ENCODE results near the gene PEX6. TPM values are rescaled to one million over a fixed set of nuclear protein-coding genes. Genes with fewer than 3 reads are reported as not detected.
A peak's percentile ranks its signal among the peaks of the same experiment; 100 is the strongest.
"Not testable (repeated sequence)": the region's sequence is repeated elsewhere in the genome, so short reads cannot be mapped to it uniquely, and the experiment has no call there.

The PEX6 gene
- total RNA-seq, 2 donors from 2014 or later = 15.0 to 25.6 TPM

- no peak for ATAC-seq
- no peak for DNase-seq
- intact Hi-C loops (cut with DNase I) = no loop called here
Observed at GRCh38 chr6:42969934-42970333, 9.0 kb downstream of the PEX6 start.

GRCh38 chr6:42969431-42969830 lies 9.6 kb downstream of the PEX6 start:
- no peak for ATAC-seq
- intact Hi-C loops (cut with DNase I) = no loop called here
- no peak for DNase-seq

GRCh38 chr6:42968783-42969182 lies 10.2 kb downstream of the PEX6 start:
- DNase-seq (no peak), ATAC-seq (no peak)
- intact Hi-C loops (cut with DNase I) = no loop called here

GRCh38 chr6:42968126-42968701 lies 10.8 kb downstream of the PEX6 start:
- intact Hi-C loops (cut with DNase I) = no loop called here
- no peak for DNase-seq
- no peak for ATAC-seq

GRCh38 chr6:42967228-42967627 lies 11.8 kb downstream of the PEX6 start:
- DNase-seq = no peak
- intact Hi-C loops (cut with DNase I) = no loop called here
- no peak for ATAC-seq

GRCh38 chr6:42966571-42966970 lies 12.4 kb downstream of the PEX6 start:
- DNase-seq = no peak
- ATAC-seq = no peak
- intact Hi-C loops (cut with DNase I) = no loop called here

GRCh38 chr6:42963855-42964605 lies 15.0 kb downstream of the PEX6 start:
- intact Hi-C loops (cut with DNase I) = no loop called here
- ATAC-seq (no peak), DNase-seq (no peak)

GRCh38 chr6:42963179-42963854 lies 15.7 kb downstream of the PEX6 start:
- intact Hi-C loops (cut with DNase I) = no loop called here
- no peak for DNase-seq
- no peak for ATAC-seq

- ATAC-seq (no peak), DNase-seq (no peak)
- intact Hi-C loops (cut with DNase I) = no loop called here
Observed at GRCh38 chr6:42962502-42963178, 16.3 kb downstream of the PEX6 start.

- ATAC-seq (no peak), DNase-seq (no peak)
- intact Hi-C loops (cut with DNase I) = no loop called here
Observed at GRCh38 chr6:42962096-42962495, 16.9 kb downstream of the PEX6 start.

GRCh38 chr6:42961020-42961470 lies 17.9 kb downstream of the PEX6 start:
- no peak for ATAC-seq
- intact Hi-C loops (cut with DNase I) = no loop called here
- DNase-seq = no peak

GRCh38 chr6:42960243-42961019 lies 18.6 kb downstream of the PEX6 start, which contains the start of gene GNMT:
Gene GNMT, plus strand, starts transcription at chr6:42960754. Its CDS starts 14 bp downstream, at chr6:42960768.
- DNase-seq = peak; percentile 58
- intact Hi-C loops (cut with DNase I) = no loop called here
- peak; percentile 78 to 86 for ATAC-seq

GRCh38 chr6:42959917-42960242 lies 19.1 kb downstream of the PEX6 start:
- DNase-seq = no peak
- peak in 1 of 2 donors; percentile 5 for ATAC-seq
- intact Hi-C loops (cut with DNase I) = no loop called here

GRCh38 chr6:42958125-42958524 lies 20.9 kb downstream of the PEX6 start:
- ATAC-seq (no peak), DNase-seq (no peak)
- intact Hi-C loops (cut with DNase I) = no loop called here

GRCh38 chr6:42954405-42954804 lies 24.6 kb downstream of the PEX6 start:
- DNase-seq; ATAC-seq; intact Hi-C loops (cut with DNase I): not testable (repeated sequence)

GRCh38 chr6:42952389-42952788 lies 26.6 kb downstream of the PEX6 start:
- intact Hi-C loops (cut with DNase I) = no loop called here
- no peak for DNase-seq
- no peak for ATAC-seq

- ATAC-seq = no peak
- intact Hi-C loops (cut with DNase I) = no loop called here
- no peak for DNase-seq
Observed at GRCh38 chr6:42947950-42948349, 31.0 kb downstream of the PEX6 start.

GRCh38 chr6:42942444-42942843 lies 36.5 kb downstream of the PEX6 start:
- ATAC-seq (no peak), DNase-seq (no peak)
- intact Hi-C loops (cut with DNase I) = no loop called here

GRCh38 chr6:42941356-42941755 lies 37.6 kb downstream of the PEX6 start:
- ATAC-seq; DNase-seq; intact Hi-C loops (cut with DNase I): not testable (repeated sequence)
